Stimulated activated CD4-positive, alpha-beta T cell treated with anti-CD3 and anti-CD28 coated beads, Interleukin-15, amount 100 ng/mL, for 24 hours (primary cell): Measurements from ENCODE around the gene FUT6.
"Not testable (repeated sequence)": the region's sequence is repeated elsewhere in the genome, so short reads cannot be mapped to it uniquely, and the experiment has no call there.

Source experiments
- DNase-seq: peaks from one replicate; pipeline ENCODE4 v3.0.0-alpha.2; 2020

Gene FUT6

GRCh38 chr19:5839065-5840017, at the start of gene FUT6:
TSS of gene FUT6 (minus strand) at chr19:5839702. CDS start at chr19:5832567, 7,135 bp downstream.
- no peak for DNase-seq

- not testable (repeated sequence) for DNase-seq
Measured at GRCh38 chr19:5884065-5884811, 44.7 kb upstream of the FUT6 start.

DNA sequence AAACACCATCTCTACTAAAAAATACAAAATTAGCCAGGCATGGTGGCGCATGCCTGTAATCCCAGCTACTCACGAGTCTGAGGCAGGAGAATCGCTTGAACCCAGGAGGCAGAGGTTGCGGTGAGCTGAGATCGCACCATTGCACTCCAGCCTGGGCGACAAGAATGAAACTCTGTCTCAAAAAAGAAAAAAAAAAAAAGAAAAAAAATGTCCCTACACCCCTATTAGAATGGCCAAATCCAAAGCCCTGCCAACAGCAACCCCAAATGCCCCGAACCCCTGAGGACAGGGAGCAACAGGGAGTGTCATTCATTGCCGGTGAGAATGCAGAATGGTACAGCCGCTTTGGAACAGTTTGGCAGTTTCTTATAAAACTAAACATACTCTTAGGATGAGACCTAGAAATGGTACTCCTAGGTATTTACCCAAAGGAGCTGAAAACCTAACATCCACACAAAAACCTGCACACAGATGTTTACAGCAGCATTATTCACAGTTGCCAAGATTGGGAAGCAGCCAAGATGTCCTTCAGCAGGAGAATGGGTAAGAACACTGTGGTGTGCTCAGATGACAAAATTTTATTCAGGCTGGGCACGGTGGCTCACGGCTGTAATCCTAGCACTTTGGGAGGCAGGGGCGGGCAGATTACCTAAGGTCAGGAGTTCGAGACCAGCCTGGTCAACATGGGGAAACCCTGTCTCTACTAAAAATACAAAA, 43.8 kb upstream of the FUT6 start:
- DNase-seq: not testable (repeated sequence)

DNA sequence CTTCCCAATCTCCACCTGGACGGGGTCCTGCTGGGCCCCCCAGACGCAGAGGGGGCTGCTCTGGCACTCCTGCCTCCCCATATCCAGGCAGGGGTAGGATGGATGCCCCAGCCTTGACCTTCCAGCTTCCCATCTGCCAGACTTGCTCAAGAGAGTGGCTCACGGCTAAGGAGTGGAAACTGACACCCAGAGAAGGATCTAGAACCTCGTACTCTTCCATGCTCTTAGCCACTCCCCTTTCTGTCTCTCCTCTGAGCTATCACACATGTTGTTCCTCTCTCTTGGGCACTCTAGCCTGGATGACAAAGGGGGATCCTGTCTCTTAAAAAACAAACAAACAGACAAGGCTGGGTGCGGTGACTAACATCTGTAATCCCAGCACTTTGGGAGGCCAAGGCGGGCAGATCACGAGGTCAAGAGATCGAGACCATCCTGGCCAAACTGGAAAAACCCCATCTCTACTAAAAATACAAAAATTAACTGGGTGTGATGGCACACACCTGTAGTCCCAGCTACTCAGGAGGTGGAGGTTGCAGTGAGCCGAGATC, 43.0 kb upstream of the FUT6 start:
- DNase-seq: no peak

DNA sequence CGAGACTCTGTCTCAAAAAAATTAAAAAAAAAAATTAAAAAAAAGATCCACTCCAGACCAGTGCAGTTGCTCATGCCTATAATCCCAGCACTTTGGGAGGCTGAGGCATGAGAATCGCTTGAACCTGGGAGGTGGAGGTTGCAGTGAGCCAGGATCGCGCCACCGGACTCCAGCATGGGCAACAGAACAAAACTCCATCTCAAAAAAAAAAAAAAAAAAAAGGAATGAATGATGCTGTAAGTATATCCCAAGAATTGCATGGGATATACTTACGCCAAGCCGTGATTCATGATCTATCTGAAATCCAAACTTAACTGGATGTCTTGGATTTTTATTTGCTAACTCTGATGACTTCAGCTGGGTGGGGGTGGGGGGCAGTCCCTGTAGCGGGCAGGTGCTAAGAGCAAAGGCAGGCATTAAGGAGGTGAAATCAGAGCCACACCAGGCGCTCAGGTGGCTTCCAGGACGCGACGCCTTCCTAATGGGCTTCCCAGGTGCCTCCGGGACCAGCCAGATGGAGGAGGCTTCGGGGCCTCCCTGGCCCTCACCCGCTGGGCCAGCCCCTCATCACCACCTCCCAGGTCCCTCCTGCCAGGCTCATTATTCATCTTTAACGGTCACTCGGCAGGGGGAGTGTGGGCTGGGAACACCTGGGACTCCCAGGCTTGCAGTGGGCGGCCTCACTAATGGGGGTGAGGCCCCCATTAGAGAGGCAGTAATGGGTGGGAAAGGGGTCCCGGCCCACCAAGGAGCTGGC, 42.2 kb upstream of the FUT6 start:
- no peak for DNase-seq

DNA sequence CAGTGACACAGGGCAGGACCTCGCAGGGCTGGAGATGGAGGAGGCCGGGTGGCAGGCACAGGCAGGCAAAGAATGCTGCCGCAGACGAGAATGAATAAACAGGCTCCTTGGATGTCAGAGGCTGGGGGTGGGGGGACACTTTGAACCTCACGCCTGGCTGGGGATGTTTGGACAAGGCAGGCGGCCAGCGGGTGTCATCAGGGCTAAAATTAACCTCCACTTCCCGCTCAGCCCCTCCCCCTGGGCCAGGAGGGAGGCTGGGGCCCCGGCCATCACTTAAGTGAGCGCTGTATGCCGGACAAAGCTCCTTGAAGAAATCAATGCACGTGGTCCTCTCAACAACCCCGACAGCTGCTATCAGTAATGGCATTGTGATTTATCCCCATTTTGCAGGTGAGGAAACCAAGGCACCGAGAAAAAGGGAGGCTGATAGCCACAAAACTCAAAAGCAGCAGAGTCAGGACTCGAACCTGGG, 41.1 kb upstream of the FUT6 start:
- no peak for DNase-seq

DNA sequence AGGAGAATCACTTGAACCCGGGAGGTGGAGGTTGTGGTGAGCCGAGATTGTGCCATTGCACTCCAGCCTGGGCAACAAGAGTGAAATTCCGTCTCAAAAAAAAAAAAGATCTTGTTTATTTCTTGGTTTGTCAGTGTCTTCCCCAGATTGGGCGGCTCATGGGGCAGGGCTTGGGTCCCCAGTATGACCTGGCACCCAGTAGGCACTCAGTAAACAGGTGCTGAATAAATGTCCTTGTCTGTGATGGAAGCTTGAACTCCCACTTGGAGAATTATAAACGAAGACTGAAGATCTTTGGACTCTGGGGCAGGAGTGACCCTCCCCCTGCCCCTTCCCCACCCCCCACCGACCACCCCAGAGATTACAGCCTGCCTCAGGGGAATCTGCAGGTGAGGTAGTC, 40.7 kb upstream of the FUT6 start:
- no peak for DNase-seq

- no peak for DNase-seq
Measured at GRCh38 chr19:5877882-5878281, 38.4 kb upstream of the FUT6 start.

- no peak for DNase-seq
Measured at GRCh38 chr19:5877427-5877826, 37.9 kb upstream of the FUT6 start.

- not testable (repeated sequence) for DNase-seq
Measured at GRCh38 chr19:5874496-5874895, 35.0 kb upstream of the FUT6 start.

DNA sequence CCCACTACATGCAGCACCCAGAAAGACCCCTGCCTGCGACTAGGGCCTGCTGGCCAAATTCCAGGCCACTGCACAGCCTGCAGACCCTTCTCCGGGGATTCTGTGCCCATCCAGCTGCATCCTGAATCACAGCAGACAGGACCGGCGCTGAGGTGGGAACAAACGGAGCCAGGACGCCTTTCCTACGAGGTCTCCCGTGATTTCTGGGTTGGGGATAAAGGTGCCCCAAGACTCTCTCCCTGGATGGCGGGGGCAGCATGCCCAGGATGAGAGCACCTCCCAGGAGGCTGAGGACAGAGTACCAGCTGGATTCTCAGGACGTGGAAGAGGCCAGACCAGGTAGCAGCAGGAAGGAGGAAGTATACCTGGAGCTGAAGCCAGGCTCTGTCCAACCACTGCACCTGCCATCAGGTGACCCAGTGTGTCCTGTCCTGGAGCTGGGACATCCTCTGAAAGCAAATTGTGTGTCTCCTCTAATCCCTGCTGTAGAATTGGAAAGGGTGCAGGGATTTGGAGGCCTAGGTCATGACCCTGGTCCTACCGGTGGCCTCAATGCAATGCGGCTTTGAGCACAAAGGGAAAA, 34.2 kb upstream of the FUT6 start:
- DNase-seq: no peak

- no peak for DNase-seq
Measured at GRCh38 chr19:5870986-5871394, 31.5 kb upstream of the FUT6 start.

- DNase-seq: no peak
Measured at GRCh38 chr19:5867201-5868136, 28.0 kb upstream of the FUT6 start.

- no peak for DNase-seq
Measured at GRCh38 chr19:5865772-5866171, 26.3 kb upstream of the FUT6 start.

DNA sequence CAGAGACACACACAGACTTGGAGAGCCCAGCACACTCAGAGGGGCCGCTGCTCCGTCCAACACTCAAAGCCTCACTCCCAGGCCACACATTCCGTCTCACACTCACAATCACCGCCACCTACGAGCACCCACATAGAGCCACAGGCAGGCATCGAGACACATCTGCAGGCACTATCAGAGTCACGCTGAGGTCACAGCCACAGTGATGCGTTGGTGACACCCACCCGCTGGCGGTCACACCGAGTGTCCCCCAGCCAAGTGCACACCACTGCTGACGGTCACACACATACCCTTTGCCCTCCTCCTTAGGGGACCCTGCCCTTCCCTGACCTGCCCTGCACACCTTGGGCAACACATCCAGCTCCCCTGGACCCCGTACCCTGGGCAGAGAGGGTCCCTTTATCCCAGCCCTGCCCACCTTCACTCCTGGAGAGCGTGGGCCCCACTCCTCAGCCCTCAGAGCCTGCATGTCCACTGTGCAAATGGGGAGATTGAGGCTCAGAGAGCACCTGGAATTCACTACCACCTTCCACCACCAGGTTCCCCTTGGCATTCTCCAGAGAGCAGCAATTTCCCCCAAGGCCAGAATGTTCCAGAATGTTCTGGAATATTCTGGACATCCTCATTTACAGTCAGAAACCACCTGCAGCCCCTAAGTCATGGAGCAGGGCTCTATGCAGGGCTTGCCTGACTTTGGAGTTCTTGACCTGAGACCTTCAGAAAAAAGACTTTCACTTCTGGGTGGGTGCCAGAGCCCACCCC, 25.4 kb upstream of the FUT6 start:
- DNase-seq: no peak

DNA sequence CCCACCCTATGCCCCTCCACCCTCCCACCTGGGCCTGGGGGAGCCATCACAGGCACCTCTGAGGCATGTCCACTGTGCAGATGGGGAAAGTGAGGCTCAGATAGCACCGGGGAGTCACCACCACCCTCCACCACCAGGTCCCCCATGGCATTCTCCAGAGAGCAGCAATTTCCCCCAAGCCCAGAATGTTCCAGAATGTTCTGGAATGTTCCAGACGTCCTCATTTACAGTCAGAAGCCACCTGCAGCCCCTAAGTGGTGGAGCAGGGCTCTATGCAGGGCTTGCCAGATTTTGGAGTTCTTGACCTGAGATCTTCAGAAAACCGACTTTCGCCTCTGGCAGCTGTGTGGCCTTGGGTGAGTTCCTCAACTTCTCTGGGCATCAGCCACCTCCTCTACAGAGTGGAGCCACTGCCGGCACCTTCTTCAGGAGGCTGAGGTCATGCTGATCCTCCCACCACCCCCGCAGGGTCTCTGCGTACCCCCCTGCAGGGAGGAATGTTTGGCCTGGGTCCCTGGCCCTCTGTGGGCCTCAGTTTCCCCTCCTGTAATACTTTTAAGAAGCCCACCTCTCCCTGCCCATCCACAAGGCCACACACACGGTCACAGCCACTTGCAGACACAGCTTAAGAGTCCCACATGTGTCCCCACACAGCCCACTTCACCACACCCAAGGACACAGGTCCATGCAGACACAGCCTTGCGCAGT, 24.7 kb upstream of the FUT6 start:
- no peak for DNase-seq

DNA sequence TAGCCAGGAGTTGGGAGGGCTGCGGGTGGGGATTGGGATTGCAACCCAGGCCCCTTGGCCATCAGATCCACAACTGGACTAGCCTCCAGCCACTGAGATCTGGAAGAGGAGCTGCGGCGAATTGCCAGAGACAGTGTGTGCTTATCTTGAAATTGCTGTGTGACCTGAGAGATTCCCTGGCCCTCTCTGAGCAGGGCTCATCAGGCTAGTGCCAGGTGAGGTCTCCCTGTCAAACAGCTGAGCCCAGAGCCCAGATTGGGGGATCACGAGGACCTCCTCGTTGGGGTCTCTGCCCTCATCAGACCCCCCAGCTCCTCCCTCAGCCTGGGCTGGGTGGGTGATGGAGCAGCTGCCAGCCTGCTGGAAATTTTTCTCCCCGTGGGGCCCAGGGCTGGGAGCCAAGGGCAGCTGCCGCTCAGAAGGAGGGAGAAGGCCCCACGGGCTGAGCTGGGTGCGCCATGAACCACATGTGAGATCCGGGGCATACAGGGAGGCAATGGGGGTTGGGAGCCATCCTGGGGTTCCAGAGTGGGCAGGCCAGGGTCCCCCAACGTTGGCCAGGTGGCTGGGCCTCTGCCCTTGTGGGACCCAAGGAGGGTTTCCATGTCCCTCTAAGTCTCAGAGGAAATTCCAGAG, 23.6 kb upstream of the FUT6 start:
- DNase-seq: no peak
